GM19043 (cell line): ENCODE measurements around the gene GLDC.

Experiments used
- ATAC-seq: cut with Tn5 transposase; IDR thresholded peaks from one replicate; pipeline ENCODE4 v1.9.1; 2021; ENCODE audit warnings: low read depth; ENCODE audit not compliant: unreplicated experiment

GLDC gene

GRCh38 chr9:6665628-6666027 lies 20.1 kb upstream of the GLDC start:
- ATAC-seq = no peak

- no peak for ATAC-seq
These were observed 18.7 kb upstream of the GLDC start for GRCh38 chr9:6664204-6664680.

- ATAC-seq = no peak
These were observed 15.0 kb upstream of the GLDC start for GRCh38 chr9:6660512-6660911.

- ATAC-seq = no peak
These were observed 13.3 kb upstream of the GLDC start for GRCh38 chr9:6658628-6659353.

- no peak for ATAC-seq
These were observed 11.2 kb upstream of the GLDC start for GRCh38 chr9:6656614-6657300.

GRCh38 chr9:6655036-6655435 lies 9.5 kb upstream of the GLDC start:
- peak; percentile 85 for ATAC-seq

GRCh38 chr9:6646293-6646636 lies 736 bp upstream of the GLDC start:
- ATAC-seq = no peak

GRCh38 chr9:6645105-6645354 lies 499 bp downstream of the GLDC start:
- ATAC-seq = peak; percentile 23

- no peak for ATAC-seq
These were observed 1.0 kb downstream of the GLDC start for GRCh38 chr9:6644346-6645104.

GRCh38 chr9:6641961-6642360 lies 3.6 kb downstream of the GLDC start:
- no peak for ATAC-seq

GRCh38 chr9:6641561-6641960 lies 4.0 kb downstream of the GLDC start:
- no peak for ATAC-seq

GRCh38 chr9:6641056-6641455 lies 4.5 kb downstream of the GLDC start:
- ATAC-seq = no peak

- ATAC-seq = no peak
These were observed 5.1 kb downstream of the GLDC start for GRCh38 chr9:6640268-6641051.

- no peak for ATAC-seq
These were observed 5.9 kb downstream of the GLDC start for GRCh38 chr9:6639622-6640021.

- no peak for ATAC-seq
These were observed 11.1 kb downstream of the GLDC start for GRCh38 chr9:6634444-6634843.

GRCh38 chr9:6633378-6633777 lies 12.2 kb downstream of the GLDC start:
- ATAC-seq = no peak

GRCh38 chr9:6632516-6633183 lies 12.9 kb downstream of the GLDC start:
- peak; percentile 90 for ATAC-seq

GRCh38 chr9:6631207-6631512 lies 14.4 kb downstream of the GLDC start:
- peak; percentile 3 for ATAC-seq

- peak; percentile 66 for ATAC-seq
These were observed 14.9 kb downstream of the GLDC start for GRCh38 chr9:6630502-6631206.

- ATAC-seq = no peak
These were observed 16.8 kb downstream of the GLDC start for GRCh38 chr9:6628704-6629103.
